DND-41 (cell line): ENCODE results near the gene SUSD6.

ENCODE experiments used
- CTCF ChIP-seq: IDR thresholded peaks from 2 replicates; pipeline ENCODE4 v1.5.1; 2012; ENCODE audit warnings: borderline replicate concordance, low read length, moderate library complexity, mild to moderate bottlenecking; ENCODE audit not compliant: poor library complexity, severe bottlenecking; ENCODE audit errors: extremely low read depth
- EZH2 ChIP-seq: IDR thresholded peaks from 3 replicates; pipeline ENCODE4 v1.6.1; 2012; ENCODE audit warnings: borderline replicate concordance, low read depth, mild to moderate bottlenecking, moderate library complexity, low read length, inconsistent platforms; ENCODE audit not compliant: severe bottlenecking

GRCh38 chr14:69670093-69670492 is 58.7 kb downstream of the SUSD6 start:
- TF ChIP-seq CTCF (no peak), EZH2 (no peak)
